HCT116 (cell line): ENCODE results near the gene RASGRF2.

Experiments used
- CTCF ChIP-seq, 3 experiments: fragments of 200-600 bp in 1 of 3; sonication (generic) in 1 of 3; IDR thresholded peaks in 2 of 3; conservative IDR thresholded peaks in 1 of 3; 2 replicates each; pipeline ENCODE4 v1.5.1; 2012 to 2017; ENCODE audit warnings: low read depth in 2 of 3, low read length in 2 of 3, antibody characterized with exemption in 1 of 3, borderline replicate concordance in 1 of 3, control low read depth in 1 of 3, mild to moderate bottlenecking in 1 of 3, mixed read lengths in 1 of 3, mixed run types in 1 of 3, moderate library complexity in 1 of 3; ENCODE audit not compliant: insufficient read depth in 1 of 3
- RAD21 ChIP-seq: IDR thresholded peaks from 2 replicates; pipeline ENCODE4 v1.6.1; 2012; ENCODE audit warnings: low read depth, mild to moderate bottlenecking

DNA sequence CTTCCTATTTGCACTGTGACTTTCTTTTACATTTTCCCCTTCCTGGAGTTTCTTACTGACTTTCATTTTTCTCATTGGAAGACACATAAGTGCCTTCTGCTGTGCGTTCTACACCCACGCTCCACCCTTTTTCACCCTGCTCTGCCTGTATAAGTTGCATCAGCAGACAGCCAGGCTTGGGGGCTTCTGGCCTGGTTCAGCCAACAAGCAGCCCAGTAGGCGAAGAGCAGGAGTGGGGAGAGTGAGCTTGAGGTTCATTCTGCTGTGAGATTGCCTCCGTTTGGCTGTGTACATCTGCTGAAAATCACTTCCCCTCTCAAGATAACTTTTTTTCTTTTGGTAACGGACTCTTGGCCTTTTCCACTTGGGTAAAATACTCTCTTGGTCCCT lies 38.4 kb downstream of the RASGRF2 start:
- TF ChIP-seq CTCF (IDR thresholded peaks at IDR 0.05 in 2 of 3, conservative IDR thresholded peaks at IDR 0.05 in 1 of 3; ENCODE audit: borderline replicate concordance in 1 of 3, insufficient read depth in 1 of 3, low read depth in 2 of 3, low read length in 2 of 3) (no peak), RAD21 (no peak)
